ENCODE results near the gene ADAMTS20.

The ADAMTS20 gene

DNA sequence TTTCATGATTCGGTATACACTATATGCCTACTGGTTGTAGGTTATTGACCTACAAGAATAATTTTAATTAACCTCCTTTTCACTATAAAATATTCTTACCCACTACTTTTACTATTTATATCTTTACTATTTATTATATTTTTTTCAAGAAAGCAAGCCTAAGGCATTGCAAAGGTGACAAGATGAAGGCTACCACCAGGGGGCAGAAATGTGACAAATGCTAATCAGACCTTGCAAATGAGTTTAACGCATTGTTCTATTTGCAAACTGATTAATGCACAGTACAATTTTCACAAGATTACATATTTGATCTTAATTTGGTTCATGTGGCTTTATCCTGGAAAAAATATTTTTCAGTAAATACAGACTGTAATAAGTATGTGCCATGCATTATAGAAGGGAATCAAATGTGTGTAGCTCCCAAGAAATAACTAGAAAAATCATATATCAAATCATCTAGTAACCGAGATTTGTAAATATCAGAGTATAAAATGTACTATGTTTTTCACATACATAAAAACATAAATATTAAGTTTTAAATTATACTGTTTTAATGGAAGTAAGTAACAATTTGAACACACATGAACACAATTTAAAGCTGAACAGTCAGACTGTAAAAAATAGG lies 107.0 kb downstream of the ADAMTS20 start:
- peak; percentile 17 for DNase-seq (ENCODE audit: extremely low spot score)
- no peak for TF ChIP-seq FOXK2 (IDR thresholded peaks at IDR 0.05)
- TF ChIP-seq SUZ12 (IDR thresholded peaks at IDR 0.05) = no peak
- TF ChIP-seq BHLHE40 (IDR thresholded peaks at IDR 0.05; ENCODE audit: borderline replicate concordance) = no peak
- TF ChIP-seq ZNF384 (IDR thresholded peaks at IDR 0.05) = no peak
- no peak for TF ChIP-seq HDGF (IDR thresholded peaks at IDR 0.05; ENCODE audit: borderline replicate concordance)
- no peak for TF ChIP-seq L3MBTL2 (conservative IDR thresholded peaks at IDR 0.05)
- TF ChIP-seq LEF1 (IDR thresholded peaks at IDR 0.05; ENCODE audit: borderline replicate concordance) = no peak
- TF ChIP-seq FOXA1 (IDR thresholded peaks at IDR 0.05) = no peak
- no peak for TF ChIP-seq FOXM1 (IDR thresholded peaks at IDR 0.05; ENCODE audit: borderline replicate concordance)
- TF ChIP-seq SP1 (IDR thresholded peaks at IDR 0.05) = no peak
- no peak for TF ChIP-seq ARNT (IDR thresholded peaks at IDR 0.05)
- CTCF ChIA-PET = interaction anchor here (0.6 to 0.9 kb wide), 2 partner anchors 17 to 32 kb away, joined by 3 read pairs; no protein-coding TSS in a partner anchor
- POLR2A ChIA-PET = no interaction called here

DNA sequence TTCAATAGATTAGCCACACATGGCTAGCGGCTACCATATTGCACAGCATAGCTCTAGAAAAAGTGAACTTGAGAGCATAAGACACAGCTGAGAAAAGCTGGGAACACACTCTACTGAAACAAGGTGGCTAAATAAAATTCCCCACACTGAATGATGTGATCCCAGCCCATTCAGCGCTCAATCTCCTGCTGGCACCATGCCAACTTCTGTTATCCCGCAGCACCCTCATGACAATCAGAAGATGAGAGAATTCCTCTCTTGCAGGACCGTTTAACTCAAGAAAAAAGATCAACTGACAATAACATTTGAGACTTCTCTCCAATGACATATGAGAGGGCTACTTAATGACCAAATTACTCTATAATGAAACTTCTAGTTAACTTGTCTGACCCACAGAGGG lies 115.4 kb downstream of the ADAMTS20 start:
- DNase-seq (ENCODE audit: extremely low spot score) = no peak
- POLR2A ChIA-PET = no interaction called here
- TF ChIP-seq BHLHE40 (IDR thresholded peaks at IDR 0.05; ENCODE audit: borderline replicate concordance) = no peak
- no peak for TF ChIP-seq ARNT (IDR thresholded peaks at IDR 0.05)
- no peak for TF ChIP-seq TARDBP (IDR thresholded peaks at IDR 0.05)
- no peak for TF ChIP-seq FOXK2 (IDR thresholded peaks at IDR 0.05)
- TF ChIP-seq NFRKB (IDR thresholded peaks at IDR 0.05) = no peak
- TF ChIP-seq, protein P1, sequence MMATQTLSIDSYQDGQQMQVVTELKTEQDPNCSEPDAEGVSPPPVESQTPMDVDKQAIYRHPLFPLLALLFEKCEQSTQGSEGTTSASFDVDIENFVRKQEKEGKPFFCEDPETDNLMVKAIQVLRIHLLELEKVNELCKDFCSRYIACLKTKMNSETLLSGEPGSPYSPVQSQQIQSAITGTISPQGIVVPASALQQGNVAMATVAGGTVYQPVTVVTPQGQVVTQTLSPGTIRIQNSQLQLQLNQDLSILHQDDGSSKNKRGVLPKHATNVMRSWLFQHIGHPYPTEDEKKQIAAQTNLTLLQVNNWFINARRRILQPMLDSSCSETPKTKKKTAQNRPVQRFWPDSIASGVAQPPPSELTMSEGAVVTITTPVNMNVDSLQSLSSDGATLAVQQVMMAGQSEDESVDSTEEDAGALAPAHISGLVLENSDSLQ (IDR thresholded peaks at IDR 0.05) = no peak
- TF ChIP-seq L3MBTL2 (conservative IDR thresholded peaks at IDR 0.05) = no peak
- no peak for TF ChIP-seq HDGF (IDR thresholded peaks at IDR 0.05; ENCODE audit: borderline replicate concordance)
- CTCF ChIA-PET = no interaction called here

DNA sequence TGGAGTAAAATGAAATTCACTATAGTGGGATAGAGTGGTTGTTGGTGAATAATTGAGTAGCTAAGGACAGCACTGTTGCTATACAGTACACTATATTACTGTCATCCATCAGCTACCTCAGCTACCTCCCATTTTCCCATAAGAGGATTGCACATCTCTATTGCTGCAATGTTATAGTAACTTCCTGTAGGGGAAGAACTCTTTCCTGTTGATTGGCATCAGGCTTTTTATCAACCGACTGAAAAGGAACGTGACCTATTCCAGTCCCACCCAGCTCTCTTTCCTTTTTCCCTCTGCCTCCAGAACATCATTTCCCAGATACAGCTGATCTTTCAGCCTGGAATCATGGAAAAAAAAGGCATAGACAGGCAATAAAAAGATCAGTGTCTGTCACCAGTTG lies 117.4 kb downstream of the ADAMTS20 start:
- no peak for TF ChIP-seq HDGF (IDR thresholded peaks at IDR 0.05; ENCODE audit: borderline replicate concordance)
- no peak for TF ChIP-seq ELF4 (IDR thresholded peaks at IDR 0.05)
- TF ChIP-seq ARNT (IDR thresholded peaks at IDR 0.05) = no peak
- TF ChIP-seq L3MBTL2 (conservative IDR thresholded peaks at IDR 0.05) = no peak
- TF ChIP-seq ZNF384 (IDR thresholded peaks at IDR 0.05) = no peak
- no peak for TF ChIP-seq FOXK2 (IDR thresholded peaks at IDR 0.05)
- TF ChIP-seq CTBP1 (IDR thresholded peaks at IDR 0.05; ENCODE audit: borderline replicate concordance) = no peak
- POLR2A ChIA-PET = no interaction called here
- DNase-seq (ENCODE audit: extremely low spot score) = no peak
- CTCF ChIA-PET = no interaction called here

DNA sequence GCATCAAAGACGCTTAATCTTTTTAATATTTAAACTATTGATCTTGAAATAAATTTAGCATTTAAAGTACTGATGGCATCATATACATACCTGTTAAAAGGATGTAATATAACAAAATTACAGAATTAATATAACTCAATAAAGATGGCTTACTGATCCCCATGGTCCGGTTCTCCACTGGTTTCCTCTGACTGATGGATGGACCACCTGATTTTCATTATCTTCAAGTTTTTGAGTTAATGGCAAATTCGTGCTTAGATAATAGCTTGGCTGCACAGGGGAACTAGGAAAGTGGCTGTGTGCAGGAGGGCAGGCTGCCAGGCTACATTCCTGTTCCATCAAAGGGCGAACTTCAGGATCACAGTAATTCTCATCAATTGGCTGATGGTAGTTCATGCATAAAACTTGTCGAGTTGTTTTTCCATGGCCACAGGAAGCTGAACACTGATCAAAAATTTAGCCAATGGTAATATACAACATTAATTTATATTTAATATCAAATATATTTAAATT lies 123.9 kb downstream of the ADAMTS20 start:
- ChIA-PET CTCF (no interaction called here), POLR2A (no interaction called here)
- no peak for DNase-seq (ENCODE audit: extremely low spot score)
- TF ChIP-seq SUZ12 (IDR thresholded peaks at IDR 0.05) (no peak), NFRKB (IDR thresholded peaks at IDR 0.05) (no peak), LEF1 (IDR thresholded peaks at IDR 0.05; ENCODE audit: borderline replicate concordance) (no peak), FOXA1 (IDR thresholded peaks at IDR 0.05) (no peak), BHLHE40 (IDR thresholded peaks at IDR 0.05; ENCODE audit: borderline replicate concordance) (no peak), SP1 (IDR thresholded peaks at IDR 0.05) (no peak), ELF4 (IDR thresholded peaks at IDR 0.05) (no peak), HDGF (IDR thresholded peaks at IDR 0.05; ENCODE audit: borderline replicate concordance) (no peak), CTBP1 (IDR thresholded peaks at IDR 0.05; ENCODE audit: borderline replicate concordance) (no peak), ZNF384 (IDR thresholded peaks at IDR 0.05) (no peak), FOXM1 (IDR thresholded peaks at IDR 0.05; ENCODE audit: borderline replicate concordance) (no peak), ARNT (IDR thresholded peaks at IDR 0.05) (no peak), FOXK2 (IDR thresholded peaks at IDR 0.05) (no peak), TARDBP (IDR thresholded peaks at IDR 0.05) (no peak), L3MBTL2 (conservative IDR thresholded peaks at IDR 0.05) (no peak)
- TF ChIP-seq, protein P1 (IDR thresholded peaks at IDR 0.05) = no peak

DNA sequence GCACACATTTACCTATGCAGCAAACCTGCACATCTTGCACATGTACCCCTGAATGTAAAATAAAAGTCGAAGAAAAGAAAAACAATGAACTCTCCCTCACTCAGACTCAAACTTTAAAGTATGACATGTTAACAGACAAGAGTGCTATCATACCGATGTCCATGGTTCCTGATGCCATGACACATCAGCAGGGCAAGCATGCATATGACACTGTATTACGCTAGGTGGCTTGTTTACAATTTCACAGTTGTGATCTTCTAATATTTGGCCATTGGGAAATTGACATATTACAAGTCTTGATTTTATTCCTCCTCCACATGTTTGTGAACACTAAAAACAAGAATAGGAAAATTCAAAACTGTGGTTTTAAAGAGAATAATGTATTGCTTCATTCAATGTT lies 126.6 kb downstream of the ADAMTS20 start:
- TF ChIP-seq TARDBP (IDR thresholded peaks at IDR 0.05) (no peak), SUZ12 (IDR thresholded peaks at IDR 0.05) (no peak), FOXM1 (IDR thresholded peaks at IDR 0.05; ENCODE audit: borderline replicate concordance) (no peak), LEF1 (IDR thresholded peaks at IDR 0.05; ENCODE audit: borderline replicate concordance) (no peak), ELF4 (IDR thresholded peaks at IDR 0.05) (no peak), NFRKB (IDR thresholded peaks at IDR 0.05) (no peak), HDGF (IDR thresholded peaks at IDR 0.05; ENCODE audit: borderline replicate concordance) (no peak), CTBP1 (IDR thresholded peaks at IDR 0.05; ENCODE audit: borderline replicate concordance) (no peak), L3MBTL2 (conservative IDR thresholded peaks at IDR 0.05) (no peak), BHLHE40 (IDR thresholded peaks at IDR 0.05; ENCODE audit: borderline replicate concordance) (no peak)
- TF ChIP-seq, protein P1 (IDR thresholded peaks at IDR 0.05) = no peak
- no peak for DNase-seq (ENCODE audit: extremely low spot score)
- ChIA-PET CTCF (no interaction called here), POLR2A (no interaction called here)

- ChIA-PET POLR2A (no interaction called here), CTCF (no interaction called here)
- TF ChIP-seq ELF4 (IDR thresholded peaks at IDR 0.05) = no peak
- TF ChIP-seq, protein P1 (IDR thresholded peaks at IDR 0.05) = no peak
- TF ChIP-seq NFRKB (IDR thresholded peaks at IDR 0.05) = no peak
- no peak for TF ChIP-seq CTBP1 (IDR thresholded peaks at IDR 0.05; ENCODE audit: borderline replicate concordance)
- no peak for TF ChIP-seq ARNT (IDR thresholded peaks at IDR 0.05)
- no peak for TF ChIP-seq FOXM1 (IDR thresholded peaks at IDR 0.05; ENCODE audit: borderline replicate concordance)
- TF ChIP-seq ZNF384 (IDR thresholded peaks at IDR 0.05) = no peak
- no peak for TF ChIP-seq SUZ12 (IDR thresholded peaks at IDR 0.05)
- no peak for DNase-seq (ENCODE audit: extremely low spot score)
These were observed 135.0 kb downstream of the ADAMTS20 start for GRCh38 chr12:43416981-43417380.
